BJ (cell line): ENCODE data around the gene IPO4. TPM values are rescaled to one million over a fixed set of nuclear protein-coding genes. Genes with fewer than 3 reads are reported as not detected.

ENCODE experiments used
- CTCF ChIA-PET: fragments of 350-600 bp; formaldehyde crosslinking; extraction: SDS; loops from one replicate; lab custom pipeline; 2021; ENCODE audit warnings: antibody characterized with exemption, inconsistent platforms; lab: Yijun Ruan, JAX
- POLR2A ChIA-PET: fragments of 300-600 bp; sonication (Branson Sonifier 250); formaldehyde crosslinking; extraction: SDS; loops from one replicate; lab custom pipeline; 2021; ENCODE audit warnings: antibody characterized with exemption; lab: Charles Lee
- DNase-seq: peaks from one replicate; pipeline ENCODE4 v3.0.0-alpha.2; 2011; ENCODE audit warnings: low read depth
- H3K27me3 ChIP-seq: 2 replicates; pipeline ENCODE4 v1.6.0; 2011; ENCODE audit warnings: low read length; ENCODE audit not compliant: control insufficient read depth, insufficient read depth
- H3K36me3 ChIP-seq: 2 replicates; pipeline ENCODE4 v1.5.1; 2011; ENCODE audit warnings: low read length; ENCODE audit not compliant: control insufficient read depth, insufficient read depth
- H3K4me3 ChIP-seq: 2 replicates; pipeline ENCODE4 v1.5.1; 2011; ENCODE audit warnings: low read depth, mild to moderate bottlenecking, control low read depth, low read length
- CTCF ChIP-seq: IDR thresholded peaks from 2 replicates; pipeline ENCODE4 v1.5.1; 2011; ENCODE audit warnings: low read depth, mild to moderate bottlenecking, control low read depth, inconsistent platforms, low read length, moderate library complexity; ENCODE audit not compliant: insufficient read depth
- polyA plus RNA-seq: library from polyadenylated mRNA; depleted of rRNA; stranded (reverse); fragments of >200 nt; gene quantifications from 2 replicates; pipeline ENCODE4 v1.2.3, GENCODE V29; 2011

Gene IPO4
- polyA plus RNA-seq, 1 experiment: 26.8 TPM

- peaks cover 53% of the 10 kb centered on the region for H3K36me3 ChIP-seq
- peak; percentile 84 for DNase-seq
- H3K4me3 ChIP-seq: no peak overlapping the region
- CTCF ChIA-PET: interaction anchor here (1.3 to 3.1 kb wide), 6 partner anchors 8 to 128 kb away, joined by 3 to 14 read pairs (median 4); partner anchors contain the start of genes CIDEB, IPO4, IRF9 and TINF2
- no peaks in the 10 kb centered on the region for H3K27me3 ChIP-seq
- POLR2A ChIA-PET: interaction anchor here (0.6 to 1.4 kb wide), 2 partner anchors 19 to 44 kb away, joined by 3 to 5 read pairs; partner anchors contain the start of gene IRF9
- TF ChIP-seq CTCF: no peak
Measured at GRCh38 chr14:24179961-24180796, 8.4 kb downstream of the IPO4 start.

GRCh38 chr14:24179294-24179960 lies 9.2 kb downstream of the IPO4 start:
- TF ChIP-seq CTCF: no peak
- DNase-seq: no peak
- ChIA-PET CTCF (interaction anchor here (0.8 to 3.1 kb wide), 8 partner anchors 9 to 130 kb away, joined by 3 to 14 read pairs (median 3); partner anchors contain the start of genes CIDEB, IPO4, IRF9 and PSME2), POLR2A (interaction anchor here (0.6 to 1.4 kb wide), 2 partner anchors 18 to 619 kb away, joined by 4 to 5 read pairs; partner anchors contain the start of gene IRF9)
- no peak overlapping the region for H3K4me3 ChIP-seq
- no peaks in the 10 kb centered on the region for H3K27me3 ChIP-seq
- H3K36me3 ChIP-seq: peaks cover 48% of the 10 kb centered on the region

- Histone ChIP-seq H3K4me3 (no peak overlapping the region), H3K36me3 (peaks cover 44% of the 10 kb centered on the region), H3K27me3 (no peaks in the 10 kb centered on the region)
- ChIA-PET POLR2A (interaction anchor here (0.6 kb wide), 1 partner anchor 618 kb away, joined by 4 read pairs; no protein-coding TSS in a partner anchor), CTCF (interaction anchor here (0.8 to 3.1 kb wide), 6 partner anchors 9 to 131 kb away, joined by 3 to 14 read pairs (median 4); partner anchors contain the start of genes CIDEB, IRF9, PSME2 and TINF2)
- DNase-seq: no peak
- no peak for TF ChIP-seq CTCF
Measured at GRCh38 chr14:24178399-24179178, 10.0 kb downstream of the IPO4 start.

- POLR2A ChIA-PET: no interaction called here
- H3K4me3 ChIP-seq: no peak overlapping the region
- no peak for DNase-seq
- H3K36me3 ChIP-seq: peaks cover 46% of the 10 kb centered on the region
- H3K27me3 ChIP-seq: no peaks in the 10 kb centered on the region
- no peak for TF ChIP-seq CTCF
- CTCF ChIA-PET: interaction anchor here (1.1 kb wide), 1 partner anchor 129 kb away, joined by 4 read pairs; no protein-coding TSS in a partner anchor
Measured at GRCh38 chr14:24177891-24178290, 10.7 kb downstream of the IPO4 start.
